Subcutaneous abdominal adipose tissue (tissue), 5 donors: ENCODE results near the gene PAM.

Experiments used
- H3K27ac ChIP-seq: one replicate; pipeline ENCODE4 v1.7.0; 2013; ENCODE audit warnings: low read depth, mild to moderate bottlenecking, inconsistent platforms, low read length, moderate library complexity
- H3K27me3 ChIP-seq, 5 donors: one replicate each; pipeline ENCODE4 v1.7.0; 2013; ENCODE audit warnings: low read length in 5 of 5, inconsistent platforms in 1 of 5; ENCODE audit not compliant: control insufficient read depth in 5 of 5, insufficient read depth in 4 of 5
- H3K36me3 ChIP-seq, 5 donors: one replicate each; pipeline ENCODE4 v1.7.0; 2013; ENCODE audit warnings: low read length in 5 of 5; ENCODE audit not compliant: control insufficient read depth in 5 of 5, insufficient read depth in 5 of 5
- H3K4me1 ChIP-seq, 5 donors: one replicate each; pipeline ENCODE4 v1.7.0; 2013; ENCODE audit warnings: low read length in 5 of 5, mild to moderate bottlenecking in 3 of 5, moderate library complexity in 1 of 5; ENCODE audit not compliant: control insufficient read depth in 5 of 5, insufficient read depth in 5 of 5
- H3K4me3 ChIP-seq, 5 donors: one replicate each; pipeline ENCODE4 v1.7.0; 2013; ENCODE audit warnings: low read length in 5 of 5, low read depth in 1 of 5
- H3K9ac ChIP-seq, 5 donors: one replicate each; pipeline ENCODE4 v1.7.0; 2013; ENCODE audit warnings: low read length in 5 of 5, mild to moderate bottlenecking in 4 of 5, moderate library complexity in 3 of 5
- H3K9me3 ChIP-seq, 5 donors: one replicate each; pipeline ENCODE4 v1.7.0; 2013; ENCODE audit warnings: low read length in 5 of 5; ENCODE audit not compliant: control insufficient read depth in 5 of 5
- donor health status: healthy.
- donor health status: healthy.
- donor health status: healthy.
- donor health status: healthy.
- donor health status: healthy.

The PAM gene

DNA sequence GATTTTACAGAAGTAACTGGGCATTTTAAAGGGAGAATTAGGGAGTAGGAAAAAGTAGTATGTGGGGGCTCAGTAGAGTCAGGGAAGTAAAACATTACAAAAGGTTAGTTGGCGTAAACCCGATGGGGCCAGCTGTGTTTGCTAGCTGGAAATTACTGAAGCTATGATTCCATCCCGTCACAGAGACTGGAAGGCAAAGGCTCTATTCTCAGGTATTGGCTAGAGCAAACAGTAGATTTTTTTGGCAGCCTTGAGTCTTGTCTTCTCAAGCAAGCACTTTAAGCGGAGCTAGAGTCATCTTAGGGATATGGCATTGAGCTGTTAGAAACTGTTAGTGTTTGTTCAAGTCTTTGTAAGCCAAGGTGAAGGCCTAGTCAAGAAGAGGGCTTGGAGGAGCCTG, 121.5 kb downstream of the PAM start:
- H3K27ac ChIP-seq, result no peak overlapping the region
- H3K36me3 ChIP-seq, result peaks cover 0 to 10% (median 3%) of the 10 kb centered on the region in 5 donors
- H3K9ac ChIP-seq, result no peak overlapping the region
- no peaks in the 10 kb centered on the region for H3K4me1 ChIP-seq
- no peak overlapping the region for H3K4me3 ChIP-seq
- H3K27me3 ChIP-seq, result no peaks in the 10 kb centered on the region
- no peaks in the 10 kb centered on the region for H3K9me3 ChIP-seq

GRCh38 chr5:102879741-102880140, 124.6 kb downstream of the PAM start:
- Histone ChIP-seq H3K4me3 (no peak overlapping the region), H3K9ac (no peak overlapping the region)

DNA sequence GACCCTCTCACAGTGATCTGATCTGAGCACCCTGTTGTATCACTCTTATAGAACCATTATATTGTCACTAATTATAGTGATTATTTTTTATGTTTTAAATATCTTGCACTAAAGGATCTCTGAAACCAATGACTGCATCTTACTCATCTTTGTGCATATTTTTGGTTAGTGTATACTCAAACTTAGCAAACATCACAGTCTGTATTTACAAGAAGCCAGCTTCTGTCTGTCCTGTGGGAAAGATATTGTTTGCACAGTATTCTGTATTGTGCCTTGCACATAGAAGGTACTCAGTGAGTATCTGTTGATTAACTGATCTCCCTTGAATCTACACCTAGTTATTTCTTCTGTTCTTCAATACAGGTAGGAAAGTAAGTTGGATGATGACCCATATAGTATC, 131.5 kb downstream of the PAM start:
- Histone ChIP-seq H3K4me3 (no peak overlapping the region), H3K36me3 (peaks cover 0 to 2% (median 0%) of the 10 kb centered on the region in 5 donors), H3K4me1 (peaks cover 0 to 3% (median 0%) of the 10 kb centered on the region in 5 donors), H3K9me3 (no peaks in the 10 kb centered on the region), H3K27me3 (no peaks in the 10 kb centered on the region), H3K9ac (no peak overlapping the region), H3K27ac (no peak overlapping the region)

More at GRCh38 chr5:102879741-102880140, 124.6 kb downstream of the PAM start:
- Histone ChIP-seq H3K9me3 (no peaks in the 10 kb centered on the region), H3K36me3 (peaks cover 0 to 7% (median 3%) of the 10 kb centered on the region in 5 donors), H3K27ac (no peak overlapping the region), H3K27me3 (no peaks in the 10 kb centered on the region), H3K4me1 (peaks cover 0 to 2% (median 0%) of the 10 kb centered on the region in 5 donors)

DNA sequence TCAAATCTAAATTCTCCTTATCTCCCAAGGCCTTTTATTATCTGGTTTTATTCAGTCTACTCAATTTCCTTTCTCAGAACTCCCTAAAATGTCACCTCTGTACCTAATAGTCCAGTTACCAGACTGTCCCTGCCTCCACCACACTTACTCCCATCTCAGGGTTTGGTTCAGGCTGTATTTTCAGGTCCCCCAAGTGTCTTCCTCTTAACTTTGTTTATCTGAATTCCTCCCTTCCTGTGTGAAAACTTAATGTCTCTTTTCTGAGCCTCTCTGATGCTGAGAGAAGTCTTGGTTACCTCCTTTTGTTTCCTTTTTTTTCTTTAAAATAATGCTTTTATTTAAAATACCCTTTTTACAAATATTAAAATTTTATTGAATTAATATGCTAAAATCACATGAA, 133.4 kb downstream of the PAM start:
- H3K4me3 ChIP-seq, result no peak overlapping the region
- no peak overlapping the region for H3K9ac ChIP-seq
- peaks cover 0 to 3% (median 0%) of the 10 kb centered on the region in 5 donors for H3K4me1 ChIP-seq
- no peaks in the 10 kb centered on the region for H3K9me3 ChIP-seq
- peaks cover 0 to 2% (median 0%) of the 10 kb centered on the region in 5 donors for H3K36me3 ChIP-seq
- no peak overlapping the region for H3K27ac ChIP-seq
- no peaks in the 10 kb centered on the region for H3K27me3 ChIP-seq

DNA sequence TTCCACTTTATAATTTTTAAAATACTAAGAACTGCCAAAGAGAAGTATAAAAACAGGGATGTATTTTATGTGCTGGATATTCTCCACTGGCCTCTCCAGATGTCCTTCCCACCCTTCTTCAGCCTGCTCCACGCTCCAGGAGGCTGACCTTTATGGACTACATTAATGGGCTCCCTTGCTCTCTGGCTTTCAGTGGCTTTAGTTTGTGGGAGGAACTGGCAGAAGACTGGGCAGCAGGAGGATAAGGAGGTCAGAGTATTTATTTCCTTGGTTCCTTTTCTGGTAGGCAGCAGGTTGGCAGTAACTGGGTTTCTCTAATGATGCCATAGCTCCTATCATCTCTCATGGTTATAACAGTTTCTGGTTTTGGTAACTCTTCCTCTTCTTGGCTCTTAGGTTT, 133.9 kb downstream of the PAM start:
- H3K27me3 ChIP-seq, result no peaks in the 10 kb centered on the region
- H3K9ac ChIP-seq, result no peak overlapping the region
- peaks cover 0 to 2% (median 0%) of the 10 kb centered on the region in 5 donors for H3K36me3 ChIP-seq
- H3K4me3 ChIP-seq, result no peak overlapping the region
- peaks cover 0 to 3% (median 0%) of the 10 kb centered on the region in 5 donors for H3K4me1 ChIP-seq
- H3K9me3 ChIP-seq, result no peaks in the 10 kb centered on the region
- no peak overlapping the region for H3K27ac ChIP-seq

- no peaks in the 10 kb centered on the region for H3K4me1 ChIP-seq
Measured at GRCh38 chr5:102890133-102890532, 135.0 kb downstream of the PAM start.

GRCh38 chr5:102891175-102891574, 136.1 kb downstream of the PAM start:
- no peak overlapping the region for H3K4me3 ChIP-seq
- no peaks in the 10 kb centered on the region for H3K4me1 ChIP-seq
- H3K27me3 ChIP-seq, result no peaks in the 10 kb centered on the region
- no peaks in the 10 kb centered on the region for H3K9me3 ChIP-seq
- H3K27ac ChIP-seq, result no peak overlapping the region
- no peak overlapping the region for H3K9ac ChIP-seq
- H3K36me3 ChIP-seq, result peaks cover 0 to 2% (median 0%) of the 10 kb centered on the region in 5 donors

More at GRCh38 chr5:102890133-102890532, 135.0 kb downstream of the PAM start:
- Histone ChIP-seq H3K36me3 (peaks cover 0 to 2% (median 0%) of the 10 kb centered on the region in 5 donors), H3K4me3 (no peak overlapping the region), H3K9ac (no peak overlapping the region), H3K9me3 (no peaks in the 10 kb centered on the region), H3K27ac (no peak overlapping the region), H3K27me3 (no peaks in the 10 kb centered on the region)

GRCh38 chr5:102893942-102894341, 138.8 kb downstream of the PAM start:
- H3K9me3 ChIP-seq, result no peaks in the 10 kb centered on the region
- H3K9ac ChIP-seq, result no peak overlapping the region
- no peak overlapping the region for H3K27ac ChIP-seq
- no peaks in the 10 kb centered on the region for H3K27me3 ChIP-seq
- H3K4me1 ChIP-seq, result no peaks in the 10 kb centered on the region
- no peaks in the 10 kb centered on the region for H3K36me3 ChIP-seq
- H3K4me3 ChIP-seq, result no peak overlapping the region

GRCh38 chr5:102895234-102895633, 140.1 kb downstream of the PAM start:
- Histone ChIP-seq H3K9me3 (no peaks in the 10 kb centered on the region), H3K9ac (no peak overlapping the region), H3K36me3 (no peaks in the 10 kb centered on the region), H3K4me1 (no peaks in the 10 kb centered on the region), H3K27me3 (no peaks in the 10 kb centered on the region), H3K4me3 (no peak overlapping the region), H3K27ac (no peak overlapping the region)

GRCh38 chr5:102895976-102896375, 140.9 kb downstream of the PAM start:
- no peaks in the 10 kb centered on the region for H3K9me3 ChIP-seq
- H3K4me1 ChIP-seq, result no peaks in the 10 kb centered on the region
- H3K27ac ChIP-seq, result no peak overlapping the region
- no peaks in the 10 kb centered on the region for H3K27me3 ChIP-seq
- no peak overlapping the region for H3K4me3 ChIP-seq
- no peak overlapping the region for H3K9ac ChIP-seq
- H3K36me3 ChIP-seq, result no peaks in the 10 kb centered on the region
